ENCODE measurements around the gene TUFM. TPM values are rescaled to one million over a fixed set of nuclear protein-coding genes. Genes with fewer than 3 reads are reported as not detected.

The TUFM gene
- total RNA-seq, 4 donors from 2014 or later = 48.3 to 92.9 (median 61.6) TPM

- H3K36me3 ChIP-seq = no peaks in the 10 kb centered on the region
- TF ChIP-seq POLR2A (IDR thresholded peaks at IDR 0.05) (no peak), CTCF (IDR thresholded peaks at IDR 0.05) (no peak)
- no peak overlapping the region for H3K4me3 ChIP-seq
- no peaks in the 10 kb centered on the region for H3K9me3 ChIP-seq
- intact Hi-C loops (cut with DNase I; ENCODE audit: low total_unique reads) = no loop called here
- DNase-seq = no peak
- H3K27me3 ChIP-seq = no peaks in the 10 kb centered on the region
- H3K4me1 ChIP-seq = no peaks in the 10 kb centered on the region
- no peak overlapping the region for H3K27ac ChIP-seq
Measured at GRCh38 chr16:28835864-28836760, 10.0 kb downstream of the TUFM start.

GRCh38 chr16:28834873-28835863 lies 11.0 kb downstream of the TUFM start:
- Histone ChIP-seq H3K36me3 (no peaks in the 10 kb centered on the region), H3K9me3 (no peaks in the 10 kb centered on the region), H3K27me3 (no peaks in the 10 kb centered on the region), H3K4me3 (no peak overlapping the region), H3K4me1 (no peaks in the 10 kb centered on the region), H3K27ac (no peak overlapping the region)
- intact Hi-C loops (cut with DNase I; ENCODE audit: low total_unique reads) = no loop called here
- DNase-seq = no peak
- no peak for TF ChIP-seq POLR2A (IDR thresholded peaks at IDR 0.05)
- TF ChIP-seq CTCF (IDR thresholded peaks at IDR 0.05) = no peak

- H3K36me3 ChIP-seq = no peaks in the 10 kb centered on the region
- intact Hi-C loops (cut with DNase I; ENCODE audit: low total_unique reads) = no loop called here
Measured at GRCh38 chr16:28834349-28834748, 11.8 kb downstream of the TUFM start.

GRCh38 chr16:28830531-28830930 lies 15.6 kb downstream of the TUFM start:
- no peaks in the 10 kb centered on the region for H3K36me3 ChIP-seq
- intact Hi-C loops (cut with DNase I; ENCODE audit: low total_unique reads) = no loop called here
- H3K9me3 ChIP-seq = no peaks in the 10 kb centered on the region
- no peak overlapping the region for H3K4me3 ChIP-seq
- DNase-seq = no peak
- H3K4me1 ChIP-seq = peaks cover 0 to 1% of the 10 kb centered on the region in 2 donors
- H3K27ac ChIP-seq = no peak overlapping the region
- TF ChIP-seq POLR2A (IDR thresholded peaks at IDR 0.05) (no peak), CTCF (IDR thresholded peaks at IDR 0.05) (no peak)
- H3K27me3 ChIP-seq = no peaks in the 10 kb centered on the region

More at GRCh38 chr16:28834349-28834748, 11.8 kb downstream of the TUFM start:
- no peak for DNase-seq
- no peak for TF ChIP-seq POLR2A (IDR thresholded peaks at IDR 0.05)
- TF ChIP-seq CTCF (IDR thresholded peaks at IDR 0.05) = no peak
- H3K4me1 ChIP-seq = no peaks in the 10 kb centered on the region
- H3K9me3 ChIP-seq = no peaks in the 10 kb centered on the region
- no peaks in the 10 kb centered on the region for H3K27me3 ChIP-seq
- no peak overlapping the region for H3K27ac ChIP-seq
- H3K4me3 ChIP-seq = no peak overlapping the region
